ENCODE data around the gene ANKS1A. TPM values are rescaled to one million over a fixed set of nuclear protein-coding genes. Genes with fewer than 3 reads are reported as not detected.

The ANKS1A gene
- total and polyA plus RNA-seq, 2 experiments from 2014 or later: 12.1 to 31.9 TPM

DNA sequence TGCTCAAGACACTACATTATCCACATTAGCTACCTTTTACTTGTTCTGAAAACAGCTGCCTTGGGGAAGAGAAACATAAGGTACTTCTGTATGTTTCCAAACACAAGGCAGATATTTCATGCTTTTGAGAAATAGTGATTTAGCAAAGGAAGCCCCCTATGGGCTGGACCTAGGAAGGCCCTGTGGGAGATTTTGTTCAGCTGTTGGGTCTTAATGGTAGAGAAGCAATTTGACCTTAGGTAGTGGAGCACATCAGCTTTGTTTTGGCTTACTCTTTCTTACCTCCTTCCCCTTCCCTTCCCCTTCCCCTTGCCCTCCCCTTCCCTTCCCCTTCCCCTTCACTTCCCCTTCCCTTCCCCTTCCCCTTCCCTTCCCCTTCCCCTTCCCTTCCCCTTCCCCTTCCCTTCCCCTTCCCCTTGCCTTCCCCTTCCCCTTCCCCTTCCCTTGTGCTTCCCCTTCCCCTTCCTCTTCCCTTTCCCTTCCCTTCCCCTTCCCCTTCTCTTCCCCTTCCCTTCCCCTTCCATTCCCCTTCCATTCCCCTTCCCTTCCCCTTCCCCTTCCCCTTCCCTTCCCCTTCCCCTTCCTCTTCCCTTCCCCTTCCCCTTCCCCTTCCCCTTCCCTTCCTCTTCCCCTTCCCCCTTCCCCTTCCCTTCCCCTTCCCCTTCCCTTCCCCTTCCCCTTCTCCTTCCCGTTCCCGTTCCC, 84.6 kb downstream of the ANKS1A start:
- no peaks in the 10 kb centered on the region for H3K4me1 ChIP-seq (ENCODE audit: insufficient read depth)
- no peaks in the 10 kb centered on the region for H3K9me3 Mint-ChIP-seq
- DNase-seq (ENCODE audit: low spot score): peak; percentile 50
- H3K4me2 ChIP-seq: no peak overlapping the region
- ATAC-seq: no peak; the same call in 2 of the 3 replicates
- no peaks in the 10 kb centered on the region for H3K9me2 ChIP-seq (ENCODE audit: insufficient read depth)
- H4K20me1 ChIP-seq (replicated peaks; ENCODE audit: insufficient read depth): peaks cover 3% of the 10 kb centered on the region; the same call in 1 of the 2 replicates
- no peaks in the 10 kb centered on the region for H3K79me2 ChIP-seq (replicated peaks; ENCODE audit: insufficient read depth)
- H3K36me3 Mint-ChIP-seq (ENCODE audit: low read depth): peaks cover 12% of the 10 kb centered on the region; the same call in 2 of the 3 replicates
- H3K27me3 ChIP-seq (ENCODE audit: insufficient read depth): no peaks in the 10 kb centered on the region
- H3K4me3 Mint-ChIP-seq: no peak overlapping the region
- peaks cover 3% of the 10 kb centered on the region for H3K4me1 Mint-ChIP-seq
- H3K36me3 ChIP-seq (ENCODE audit: insufficient read depth): no peaks in the 10 kb centered on the region
- H3F3A ChIP-seq (replicated peaks; ENCODE audit: low read depth): no peaks in the 10 kb centered on the region; the same call in 1 of the 2 replicates
- TF ChIP-seq, protein P1, sequence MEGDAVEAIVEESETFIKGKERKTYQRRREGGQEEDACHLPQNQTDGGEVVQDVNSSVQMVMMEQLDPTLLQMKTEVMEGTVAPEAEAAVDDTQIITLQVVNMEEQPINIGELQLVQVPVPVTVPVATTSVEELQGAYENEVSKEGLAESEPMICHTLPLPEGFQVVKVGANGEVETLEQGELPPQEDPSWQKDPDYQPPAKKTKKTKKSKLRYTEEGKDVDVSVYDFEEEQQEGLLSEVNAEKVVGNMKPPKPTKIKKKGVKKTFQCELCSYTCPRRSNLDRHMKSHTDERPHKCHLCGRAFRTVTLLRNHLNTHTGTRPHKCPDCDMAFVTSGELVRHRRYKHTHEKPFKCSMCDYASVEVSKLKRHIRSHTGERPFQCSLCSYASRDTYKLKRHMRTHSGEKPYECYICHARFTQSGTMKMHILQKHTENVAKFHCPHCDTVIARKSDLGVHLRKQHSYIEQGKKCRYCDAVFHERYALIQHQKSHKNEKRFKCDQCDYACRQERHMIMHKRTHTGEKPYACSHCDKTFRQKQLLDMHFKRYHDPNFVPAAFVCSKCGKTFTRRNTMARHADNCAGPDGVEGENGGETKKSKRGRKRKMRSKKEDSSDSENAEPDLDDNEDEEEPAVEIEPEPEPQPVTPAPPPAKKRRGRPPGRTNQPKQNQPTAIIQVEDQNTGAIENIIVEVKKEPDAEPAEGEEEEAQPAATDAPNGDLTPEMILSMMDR (conservative IDR thresholded peaks at IDR 0.05; ENCODE audit: low read depth in 2 of 2): peak; percentile 39 to 43
- no peak for TF ChIP-seq EZH2phosphoT487 (IDR thresholded peaks at IDR 0.05; ENCODE audit: unreplicated experiment)
- H3K27ac ChIP-seq (ENCODE audit: low read depth): no peak overlapping the region
- H3K27ac Mint-ChIP-seq: no peak overlapping the region
- H3K4me3 ChIP-seq: no peak overlapping the region
- H2AFZ ChIP-seq: no peak overlapping the region
- H3K27me3 Mint-ChIP-seq (ENCODE audit: insufficient read depth, low read depth, poor library complexity): no peaks in the 10 kb centered on the region

DNA sequence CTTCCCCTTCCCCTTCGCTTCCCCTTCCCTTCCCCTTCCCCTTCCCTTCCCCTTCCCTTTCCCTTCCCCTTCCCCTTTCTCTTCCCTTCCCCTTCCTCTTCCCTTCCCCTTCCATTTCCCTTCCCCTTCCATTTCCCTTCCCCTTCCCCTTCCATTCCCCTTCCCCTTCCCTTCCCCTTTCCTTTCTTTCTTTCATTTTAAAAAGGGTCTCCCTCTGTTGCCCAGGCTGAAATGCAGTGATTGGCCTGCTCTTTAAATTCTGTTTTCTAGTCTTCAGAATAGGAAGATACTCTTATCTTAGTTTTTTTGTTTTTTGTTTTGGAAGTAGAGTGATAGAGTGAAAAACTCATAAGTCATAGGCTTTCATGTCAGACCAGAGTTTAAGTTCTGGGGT, 85.2 kb downstream of the ANKS1A start:
- peaks cover 12% of the 10 kb centered on the region; the same call in 2 of the 3 replicates for H3K36me3 Mint-ChIP-seq (ENCODE audit: low read depth)
- H2AFZ ChIP-seq: no peak overlapping the region
- no peak overlapping the region for H3K27ac ChIP-seq (ENCODE audit: low read depth)
- H3K9me2 ChIP-seq (ENCODE audit: insufficient read depth): no peaks in the 10 kb centered on the region
- H3K4me1 Mint-ChIP-seq: peaks cover 3% of the 10 kb centered on the region
- no peaks in the 10 kb centered on the region for H3K4me1 ChIP-seq (ENCODE audit: insufficient read depth)
- no peaks in the 10 kb centered on the region; the same call in 1 of the 2 replicates for H3F3A ChIP-seq (replicated peaks; ENCODE audit: low read depth)
- H3K36me3 ChIP-seq (ENCODE audit: insufficient read depth): no peaks in the 10 kb centered on the region
- no peak overlapping the region for H3K4me3 ChIP-seq
- no peak overlapping the region for H3K4me2 ChIP-seq
- no peak overlapping the region; the same call in 2 of the 3 replicates for H3K4me3 Mint-ChIP-seq
- H3K79me2 ChIP-seq (replicated peaks; ENCODE audit: insufficient read depth): no peaks in the 10 kb centered on the region
- no peaks in the 10 kb centered on the region for H3K27me3 ChIP-seq (ENCODE audit: insufficient read depth)
- H4K20me1 ChIP-seq (replicated peaks; ENCODE audit: insufficient read depth): peaks cover 3% of the 10 kb centered on the region; the same call in 1 of the 2 replicates
- DNase-seq (ENCODE audit: low spot score) (no peak), ATAC-seq (no peak)
- no peaks in the 10 kb centered on the region for H3K27me3 Mint-ChIP-seq (ENCODE audit: insufficient read depth, low read depth, poor library complexity)
- no peaks in the 10 kb centered on the region for H3K9me3 Mint-ChIP-seq
- H3K27ac Mint-ChIP-seq: no peak overlapping the region
- TF ChIP-seq EZH2phosphoT487 (IDR thresholded peaks at IDR 0.05; ENCODE audit: unreplicated experiment) (no peak), ZNF114 (CRISPR knock-in tag; IDR thresholded peaks at IDR 0.05) (no peak), ZNF331 (CRISPR knock-in tag; IDR thresholded peaks at IDR 0.05; ENCODE audit: low read depth) (no peak), JUNB (IDR thresholded peaks at IDR 0.05; ENCODE audit: unreplicated experiment) (no peak), EZH2 (IDR thresholded peaks at IDR 0.05; ENCODE audit: low read depth, unreplicated experiment) (no peak), STAT1 (IDR thresholded peaks at IDR 0.05; ENCODE audit: unreplicated experiment) (no peak), NANOG (IDR thresholded peaks at IDR 0.05; ENCODE audit: borderline replicate concordance) (no peak), CREB1 (CRISPR knock-in tag; IDR thresholded peaks at IDR 0.05; ENCODE audit: low read depth) (no peak), POLR2AphosphoS5 (IDR thresholded peaks at IDR 0.05; ENCODE audit: low read depth) (no peak)
- TF ChIP-seq, protein P2, sequence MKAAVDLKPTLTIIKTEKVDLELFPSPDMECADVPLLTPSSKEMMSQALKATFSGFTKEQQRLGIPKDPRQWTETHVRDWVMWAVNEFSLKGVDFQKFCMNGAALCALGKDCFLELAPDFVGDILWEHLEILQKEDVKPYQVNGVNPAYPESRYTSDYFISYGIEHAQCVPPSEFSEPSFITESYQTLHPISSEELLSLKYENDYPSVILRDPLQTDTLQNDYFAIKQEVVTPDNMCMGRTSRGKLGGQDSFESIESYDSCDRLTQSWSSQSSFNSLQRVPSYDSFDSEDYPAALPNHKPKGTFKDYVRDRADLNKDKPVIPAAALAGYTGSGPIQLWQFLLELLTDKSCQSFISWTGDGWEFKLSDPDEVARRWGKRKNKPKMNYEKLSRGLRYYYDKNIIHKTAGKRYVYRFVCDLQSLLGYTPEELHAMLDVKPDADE (IDR thresholded peaks at IDR 0.05): no peak
- TF ChIP-seq, protein P3, sequence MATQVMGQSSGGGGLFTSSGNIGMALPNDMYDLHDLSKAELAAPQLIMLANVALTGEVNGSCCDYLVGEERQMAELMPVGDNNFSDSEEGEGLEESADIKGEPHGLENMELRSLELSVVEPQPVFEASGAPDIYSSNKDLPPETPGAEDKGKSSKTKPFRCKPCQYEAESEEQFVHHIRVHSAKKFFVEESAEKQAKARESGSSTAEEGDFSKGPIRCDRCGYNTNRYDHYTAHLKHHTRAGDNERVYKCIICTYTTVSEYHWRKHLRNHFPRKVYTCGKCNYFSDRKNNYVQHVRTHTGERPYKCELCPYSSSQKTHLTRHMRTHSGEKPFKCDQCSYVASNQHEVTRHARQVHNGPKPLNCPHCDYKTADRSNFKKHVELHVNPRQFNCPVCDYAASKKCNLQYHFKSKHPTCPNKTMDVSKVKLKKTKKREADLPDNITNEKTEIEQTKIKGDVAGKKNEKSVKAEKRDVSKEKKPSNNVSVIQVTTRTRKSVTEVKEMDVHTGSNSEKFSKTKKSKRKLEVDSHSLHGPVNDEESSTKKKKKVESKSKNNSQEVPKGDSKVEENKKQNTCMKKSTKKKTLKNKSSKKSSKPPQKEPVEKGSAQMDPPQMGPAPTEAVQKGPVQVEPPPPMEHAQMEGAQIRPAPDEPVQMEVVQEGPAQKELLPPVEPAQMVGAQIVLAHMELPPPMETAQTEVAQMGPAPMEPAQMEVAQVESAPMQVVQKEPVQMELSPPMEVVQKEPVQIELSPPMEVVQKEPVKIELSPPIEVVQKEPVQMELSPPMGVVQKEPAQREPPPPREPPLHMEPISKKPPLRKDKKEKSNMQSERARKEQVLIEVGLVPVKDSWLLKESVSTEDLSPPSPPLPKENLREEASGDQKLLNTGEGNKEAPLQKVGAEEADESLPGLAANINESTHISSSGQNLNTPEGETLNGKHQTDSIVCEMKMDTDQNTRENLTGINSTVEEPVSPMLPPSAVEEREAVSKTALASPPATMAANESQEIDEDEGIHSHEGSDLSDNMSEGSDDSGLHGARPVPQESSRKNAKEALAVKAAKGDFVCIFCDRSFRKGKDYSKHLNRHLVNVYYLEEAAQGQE (IDR thresholded peaks at IDR 0.05; ENCODE audit: unreplicated experiment): no peak

All from GM23338 (cell line).